DND-41 (cell line): ENCODE measurements around the gene ADD2.

Source experiments
- EZH2 ChIP-seq: IDR thresholded peaks from 3 replicates; pipeline ENCODE4 v1.6.1; 2012; ENCODE audit warnings: borderline replicate concordance, low read depth, mild to moderate bottlenecking, moderate library complexity, low read length, inconsistent platforms; ENCODE audit not compliant: severe bottlenecking
- TF ChIP-seq, protein P1 (sequence below): IDR thresholded peaks from 2 replicates; pipeline ENCODE4 v1.5.1; 2012; ENCODE audit warnings: borderline replicate concordance, low read length, moderate library complexity, mild to moderate bottlenecking; ENCODE audit not compliant: poor library complexity, severe bottlenecking; ENCODE audit errors: extremely low read depth

DNA sequence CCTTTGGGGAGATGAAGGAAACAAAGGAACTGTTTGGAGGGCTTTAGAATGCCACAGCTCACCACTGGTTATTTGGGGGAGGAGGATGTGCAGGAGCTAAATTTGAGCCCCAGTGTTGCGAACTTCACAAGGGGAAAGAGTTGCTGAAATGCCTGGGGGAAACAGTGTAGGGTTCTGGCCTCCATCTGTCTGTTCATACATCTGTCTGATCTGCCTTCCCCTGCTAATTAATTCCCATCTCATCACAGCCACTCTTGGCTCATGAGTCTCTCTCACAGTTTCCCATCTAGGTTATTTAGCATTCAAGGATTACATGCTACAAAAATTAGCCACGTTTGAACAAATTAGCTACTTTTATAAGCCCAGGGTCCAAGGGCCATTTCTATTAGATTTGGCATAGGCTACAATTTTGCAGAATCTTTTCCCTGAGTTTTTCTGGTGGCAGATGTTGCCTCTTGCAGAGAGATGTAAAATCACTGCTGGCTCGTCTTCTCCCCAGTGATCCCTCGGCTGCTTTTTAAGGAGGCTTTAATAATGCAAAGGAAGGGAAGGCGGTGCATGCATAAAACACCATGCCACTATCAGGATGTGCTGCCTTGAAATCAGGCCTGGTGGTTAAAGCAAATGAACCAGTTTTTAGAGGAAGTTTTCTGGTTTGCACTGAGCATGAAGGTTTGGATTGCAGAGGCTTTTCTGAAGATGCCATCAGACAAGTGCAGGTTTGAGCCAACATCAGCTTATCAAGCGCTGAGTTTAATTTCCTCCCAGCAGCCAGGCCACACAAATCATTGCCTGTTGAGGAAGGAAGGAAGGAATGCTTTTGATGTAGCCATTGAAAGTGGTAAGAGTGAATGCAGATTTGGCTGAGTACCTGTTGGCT, 35.0 kb downstream of the ADD2 start:
- TF ChIP-seq, protein P1, sequence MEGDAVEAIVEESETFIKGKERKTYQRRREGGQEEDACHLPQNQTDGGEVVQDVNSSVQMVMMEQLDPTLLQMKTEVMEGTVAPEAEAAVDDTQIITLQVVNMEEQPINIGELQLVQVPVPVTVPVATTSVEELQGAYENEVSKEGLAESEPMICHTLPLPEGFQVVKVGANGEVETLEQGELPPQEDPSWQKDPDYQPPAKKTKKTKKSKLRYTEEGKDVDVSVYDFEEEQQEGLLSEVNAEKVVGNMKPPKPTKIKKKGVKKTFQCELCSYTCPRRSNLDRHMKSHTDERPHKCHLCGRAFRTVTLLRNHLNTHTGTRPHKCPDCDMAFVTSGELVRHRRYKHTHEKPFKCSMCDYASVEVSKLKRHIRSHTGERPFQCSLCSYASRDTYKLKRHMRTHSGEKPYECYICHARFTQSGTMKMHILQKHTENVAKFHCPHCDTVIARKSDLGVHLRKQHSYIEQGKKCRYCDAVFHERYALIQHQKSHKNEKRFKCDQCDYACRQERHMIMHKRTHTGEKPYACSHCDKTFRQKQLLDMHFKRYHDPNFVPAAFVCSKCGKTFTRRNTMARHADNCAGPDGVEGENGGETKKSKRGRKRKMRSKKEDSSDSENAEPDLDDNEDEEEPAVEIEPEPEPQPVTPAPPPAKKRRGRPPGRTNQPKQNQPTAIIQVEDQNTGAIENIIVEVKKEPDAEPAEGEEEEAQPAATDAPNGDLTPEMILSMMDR: no peak
- no peak for TF ChIP-seq EZH2
